Measurements from ENCODE around the gene FAM3C. TPM values are rescaled to one million over a fixed set of nuclear protein-coding genes. Genes with fewer than 3 reads are reported as not detected.
"Not testable (repeated sequence)": the region's sequence is repeated elsewhere in the genome, so short reads cannot be mapped to it uniquely, and the experiment has no call there.

Gene FAM3C
- polyA plus RNA-seq, 1 donor = 83.6 TPM

GRCh38 chr7:121330053-121330833 is 65.9 kb downstream of the FAM3C start:
- no peak for DNase-seq (ENCODE audit: low read depth)

DNA sequence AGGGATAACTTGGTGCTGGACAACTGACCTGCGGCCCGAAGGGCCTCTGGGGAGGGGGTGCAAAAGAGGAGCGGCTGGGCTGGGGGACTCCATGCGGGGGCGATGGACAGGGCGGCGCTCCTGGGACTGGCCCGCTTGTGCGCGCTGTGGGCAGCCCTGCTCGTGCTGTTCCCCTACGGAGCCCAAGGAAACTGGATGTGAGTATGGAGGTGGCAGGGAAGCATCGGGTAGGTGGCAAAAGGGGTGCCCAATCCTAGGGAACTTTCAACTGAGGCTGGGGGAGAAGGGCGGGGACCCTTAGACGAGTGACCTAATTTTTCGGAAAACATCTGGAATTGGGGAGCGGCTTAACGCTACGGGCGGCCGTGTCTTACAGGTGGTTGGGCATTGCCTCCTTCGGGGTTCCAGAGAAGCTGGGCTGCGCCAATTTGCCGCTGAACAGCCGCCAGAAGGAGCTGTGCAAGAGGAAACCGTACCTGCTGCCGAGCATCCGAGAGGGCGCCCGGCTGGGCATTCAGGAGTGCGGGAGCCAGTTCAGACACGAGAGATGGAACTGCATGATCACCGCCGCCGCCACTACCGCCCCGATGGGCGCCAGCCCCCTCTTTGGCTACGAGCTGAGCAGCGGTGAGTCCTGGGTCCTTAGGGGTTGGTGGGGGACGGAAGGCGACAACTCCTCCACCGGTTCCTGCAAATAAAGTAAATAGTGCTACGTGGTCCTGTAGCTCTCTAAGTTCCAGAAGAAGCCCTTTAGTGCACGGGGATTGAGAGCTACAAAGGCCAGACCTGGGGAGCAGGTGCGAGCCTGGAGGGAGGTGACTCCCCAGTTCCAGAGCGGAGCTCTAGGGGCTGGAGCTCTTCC is 66.7 kb downstream of the FAM3C start:
- DNase-seq (ENCODE audit: low read depth) = no peak

- DNase-seq (ENCODE audit: low read depth) = no peak
Observed at GRCh38 chr7:121328508-121329190, 67.5 kb downstream of the FAM3C start, which contains the start of gene WNT16. Gene WNT16 (plus strand): TSS chr7:121329000. CDS start chr7:121329293, 293 bp downstream.

GRCh38 chr7:121327671-121328070 is 68.4 kb downstream of the FAM3C start:
- DNase-seq (ENCODE audit: low read depth) = no peak

DNA sequence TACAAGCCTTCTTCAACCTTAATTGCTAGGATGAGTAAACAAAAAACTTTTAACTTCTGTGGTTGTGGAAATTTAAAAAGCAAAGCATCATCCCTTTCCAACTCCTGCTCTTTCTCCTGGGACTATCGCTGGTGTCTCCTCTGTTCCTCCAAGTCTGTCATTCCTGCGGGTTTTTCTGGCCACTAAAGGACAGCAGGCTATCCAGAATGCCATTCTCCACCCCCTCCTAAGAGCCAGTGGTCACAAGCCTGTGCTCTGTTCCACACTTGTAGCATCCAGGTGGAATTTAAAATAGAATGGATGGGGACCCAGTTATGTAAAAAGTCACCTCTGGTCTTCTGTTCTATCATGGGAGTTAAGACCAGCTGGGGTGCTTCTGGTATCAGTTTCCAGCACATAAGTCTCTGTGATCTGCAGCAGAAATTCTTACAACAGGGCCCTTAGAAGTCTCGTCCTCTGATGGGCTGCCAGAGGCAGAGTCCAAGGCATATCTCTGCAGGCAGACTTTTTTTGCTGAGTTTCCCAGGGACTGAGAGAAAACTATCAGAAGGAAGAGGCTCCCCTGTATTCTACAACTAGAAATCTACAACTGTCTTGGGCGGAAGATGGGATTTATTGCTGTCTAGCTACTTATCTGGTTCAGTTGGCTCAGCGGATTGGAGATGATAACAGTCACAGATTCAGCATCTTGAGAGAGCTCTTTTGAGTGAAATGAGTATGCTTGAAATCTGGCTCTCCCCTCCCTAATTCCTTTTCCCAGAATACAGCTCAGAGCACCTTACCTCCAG is 72.4 kb downstream of the FAM3C start:
- DNase-seq (ENCODE audit: low read depth) = no peak

DNA sequence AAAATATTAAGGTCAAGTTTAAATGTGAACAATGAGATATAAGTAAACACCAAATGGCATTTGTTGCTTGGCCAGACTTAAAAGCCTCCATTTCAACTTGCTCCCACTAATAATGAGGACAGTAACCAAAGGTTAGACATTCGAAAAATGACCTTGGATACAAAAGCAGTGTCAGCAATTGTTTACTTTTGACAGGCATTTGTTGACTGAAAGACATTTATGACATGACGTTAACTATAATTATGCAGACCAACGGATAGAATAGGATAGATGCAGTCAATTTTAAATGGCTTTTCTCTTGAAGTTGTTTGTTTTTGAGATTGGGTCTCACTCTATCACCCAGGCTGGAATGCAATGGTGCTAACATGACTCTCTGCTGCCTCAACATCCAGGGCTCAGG is 73.6 kb downstream of the FAM3C start:
- DNase-seq (ENCODE audit: low read depth) = no peak

DNA sequence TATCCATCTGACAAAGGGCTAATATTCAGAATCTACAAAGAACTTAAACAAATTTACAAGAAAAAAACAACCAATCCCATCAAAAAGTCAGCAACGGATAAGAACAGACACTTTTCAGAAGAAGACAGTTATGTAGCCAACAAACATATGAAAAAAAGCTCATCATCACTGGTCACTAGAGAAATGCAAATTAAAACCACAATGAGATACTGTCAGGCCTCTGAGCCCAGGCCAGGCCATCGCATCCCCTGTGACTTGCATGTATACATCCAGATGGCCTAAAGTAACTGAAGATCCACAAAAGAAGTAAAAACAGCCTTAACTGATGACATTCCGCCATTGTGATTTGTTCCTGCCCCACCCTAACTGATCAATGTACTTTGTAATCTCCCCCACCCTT is 80.9 kb downstream of the FAM3C start:
- not testable (repeated sequence) for DNase-seq (ENCODE audit: low read depth)

GRCh38 chr7:121313793-121314676 is 82.1 kb downstream of the FAM3C start:
- no peak for DNase-seq (ENCODE audit: low read depth)

- no peak for DNase-seq (ENCODE audit: low read depth)
Observed at GRCh38 chr7:121313220-121313792, 82.8 kb downstream of the FAM3C start.

- DNase-seq (ENCODE audit: low read depth) = no peak
Observed at GRCh38 chr7:121307021-121307574, 89.0 kb downstream of the FAM3C start.

GRCh38 chr7:121306565-121306964 is 89.5 kb downstream of the FAM3C start:
- DNase-seq (ENCODE audit: low read depth) = no peak

- no peak for DNase-seq (ENCODE audit: low read depth)
Observed at GRCh38 chr7:121305109-121305508, 91.0 kb downstream of the FAM3C start.

DNA sequence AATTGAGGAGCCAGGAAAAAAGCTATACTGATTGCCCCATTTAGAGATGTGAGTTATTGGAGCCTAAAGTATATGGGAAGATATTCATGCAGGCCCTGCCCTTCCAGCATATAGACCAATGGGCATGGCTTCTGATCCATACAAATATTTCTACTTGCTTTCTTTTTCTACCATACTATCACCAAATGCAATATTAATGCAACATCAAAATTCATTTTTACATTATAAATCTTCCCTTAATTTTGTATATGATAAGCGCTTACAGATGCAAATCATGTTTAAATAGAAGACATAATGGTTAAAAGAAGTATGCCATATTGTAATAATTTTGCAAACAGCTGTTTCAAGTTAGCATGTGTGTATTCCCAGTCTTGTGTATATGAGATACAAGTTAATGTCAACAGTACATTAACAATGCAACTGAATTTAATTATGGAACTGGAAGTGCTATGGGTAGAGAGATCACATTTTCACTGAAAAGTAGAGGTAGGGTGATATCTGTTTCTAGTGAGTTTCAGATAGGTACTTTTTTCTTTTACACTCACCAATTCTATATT is 91.9 kb downstream of the FAM3C start:
- DNase-seq (ENCODE audit: low read depth) = no peak

DNA sequence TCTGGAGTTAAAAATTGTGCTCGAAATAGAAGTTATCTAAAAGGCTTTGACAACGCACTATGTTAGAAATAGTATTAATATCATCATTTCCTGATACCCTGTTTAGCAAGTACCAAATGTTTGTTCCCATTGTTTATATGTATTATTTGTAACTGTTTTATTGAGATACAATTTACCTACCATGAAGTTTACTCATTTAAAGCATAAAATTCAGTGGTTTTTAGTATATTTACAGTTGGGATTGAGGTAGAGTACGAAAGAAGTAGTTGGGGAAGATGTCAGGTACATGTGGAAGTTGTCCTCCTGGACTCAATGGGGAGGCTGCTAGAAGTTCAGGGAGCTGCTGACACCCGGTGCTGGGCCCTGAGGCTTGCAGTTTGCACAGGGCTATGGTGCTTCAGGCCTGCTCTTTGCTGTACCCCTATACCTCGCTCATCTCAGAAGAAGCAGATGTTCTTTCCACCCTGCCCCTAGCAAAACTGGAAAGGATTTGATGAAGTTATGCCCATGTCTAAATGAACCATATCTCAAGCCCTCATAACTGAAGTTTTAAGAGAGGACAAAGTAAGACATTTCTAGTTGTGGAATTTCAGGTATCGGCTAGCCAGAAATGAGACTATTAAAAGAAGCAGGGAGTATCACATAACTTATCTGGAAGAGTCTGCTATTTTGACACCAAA is 92.5 kb downstream of the FAM3C start:
- DNase-seq (ENCODE audit: low read depth) = no peak

DNA sequence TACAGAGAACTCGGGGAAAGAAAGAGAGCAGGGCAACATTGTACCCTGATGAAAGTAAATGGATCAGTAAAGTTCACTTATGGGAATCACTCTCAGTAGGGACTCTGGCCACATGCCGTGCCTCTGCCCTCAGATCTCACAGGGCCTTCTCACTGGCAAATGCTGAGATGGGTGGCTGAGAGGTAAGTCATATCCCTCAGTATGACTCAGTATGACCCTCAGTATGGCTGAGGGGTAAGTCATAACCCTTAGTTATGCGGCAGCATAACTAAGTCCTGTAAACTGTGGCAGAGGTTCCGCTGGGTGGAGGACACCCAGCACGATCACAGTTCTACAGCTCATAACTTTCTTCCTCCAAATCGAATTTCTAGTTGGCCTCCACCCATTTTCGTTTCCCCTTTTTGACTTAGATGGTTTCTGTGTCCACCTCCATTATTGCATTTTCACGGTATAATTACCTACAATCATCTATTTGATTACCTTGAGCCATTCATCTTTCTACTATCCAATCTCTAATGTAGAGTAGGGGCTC is 93.8 kb downstream of the FAM3C start:
- no peak for DNase-seq (ENCODE audit: low read depth)

DNA sequence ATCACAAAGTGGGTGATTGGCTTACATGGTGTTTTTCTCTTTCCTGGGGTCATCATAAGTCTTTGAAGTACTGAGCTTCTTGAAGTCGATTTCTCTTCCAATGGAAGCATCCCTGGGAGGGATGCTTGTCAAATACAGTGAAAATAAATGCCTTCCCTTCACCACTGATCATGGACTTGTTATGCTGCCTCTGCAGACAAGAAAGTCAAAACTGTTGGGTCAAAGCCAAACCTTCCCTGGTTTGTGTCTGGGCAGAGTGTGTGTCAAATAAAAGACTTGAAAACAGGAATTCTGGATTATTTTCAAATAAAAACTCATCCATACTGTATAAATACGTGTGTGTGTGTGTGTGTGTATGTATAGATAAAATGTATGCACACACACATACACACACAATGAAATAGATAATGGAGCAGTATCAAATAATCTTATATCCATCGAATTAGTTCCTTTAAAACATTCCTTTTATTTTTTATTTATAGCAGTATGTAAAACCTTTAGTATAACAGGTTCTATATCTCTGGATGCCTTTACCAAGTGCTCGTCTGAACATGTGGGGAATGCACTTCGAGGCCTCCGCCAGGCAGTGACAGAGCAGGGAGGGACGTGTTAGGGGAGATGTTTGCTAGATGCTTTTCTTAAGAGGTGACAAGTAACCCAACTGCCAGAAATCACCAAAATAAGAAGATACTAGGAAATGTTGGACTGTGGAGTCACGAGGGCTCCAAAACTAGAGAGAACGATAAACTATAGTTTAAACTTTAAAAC is 94.5 kb downstream of the FAM3C start:
- no peak for DNase-seq (ENCODE audit: low read depth)

GRCh38 chr7:121300685-121301420 is 95.3 kb downstream of the FAM3C start:
- DNase-seq (ENCODE audit: low read depth) = no peak

Data from forelimb muscle (tissue), 1 donor.